ENCODE data around the gene PCDHA8. TPM values are rescaled to one million over a fixed set of nuclear protein-coding genes. Genes with fewer than 3 reads are reported as not detected.

Gene PCDHA8, protein sequence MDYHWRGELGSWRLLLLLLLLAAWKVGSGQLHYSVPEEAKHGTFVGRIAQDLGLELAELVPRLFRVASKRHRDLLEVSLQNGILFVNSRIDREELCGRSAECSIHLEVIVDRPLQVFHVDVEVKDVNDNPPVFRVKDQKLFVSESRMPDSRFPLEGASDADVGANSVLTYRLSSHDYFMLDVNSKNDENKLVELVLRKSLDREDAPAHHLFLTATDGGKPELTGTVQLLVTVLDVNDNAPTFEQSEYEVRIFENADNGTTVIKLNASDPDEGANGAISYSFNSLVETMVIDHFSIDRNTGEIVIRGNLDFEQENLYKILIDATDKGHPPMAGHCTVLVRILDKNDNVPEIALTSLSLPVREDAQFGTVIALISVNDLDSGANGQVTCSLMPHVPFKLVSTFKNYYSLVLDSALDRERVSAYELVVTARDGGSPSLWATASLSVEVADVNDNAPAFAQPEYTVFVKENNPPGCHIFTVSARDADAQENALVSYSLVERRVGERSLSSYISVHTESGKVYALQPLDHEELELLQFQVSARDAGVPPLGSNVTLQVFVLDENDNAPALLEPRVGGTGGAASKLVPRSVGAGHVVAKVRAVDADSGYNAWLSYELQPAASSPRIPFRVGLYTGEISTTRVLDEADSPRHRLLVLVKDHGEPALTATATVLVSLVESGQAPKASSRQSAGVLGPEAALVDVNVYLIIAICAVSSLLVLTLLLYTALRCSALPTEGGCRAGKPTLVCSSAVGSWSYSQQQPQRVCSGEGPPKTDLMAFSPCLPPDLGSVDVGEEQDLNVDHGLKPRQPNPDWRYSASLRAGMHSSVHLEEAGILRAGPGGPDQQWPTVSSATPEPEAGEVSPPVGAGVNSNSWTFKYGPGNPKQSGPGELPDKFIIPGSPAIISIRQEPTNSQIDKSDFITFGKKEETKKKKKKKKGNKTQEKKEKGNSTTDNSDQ
- 0.09 and 0.19 TPM in 2 replicates for total RNA-seq

DNA sequence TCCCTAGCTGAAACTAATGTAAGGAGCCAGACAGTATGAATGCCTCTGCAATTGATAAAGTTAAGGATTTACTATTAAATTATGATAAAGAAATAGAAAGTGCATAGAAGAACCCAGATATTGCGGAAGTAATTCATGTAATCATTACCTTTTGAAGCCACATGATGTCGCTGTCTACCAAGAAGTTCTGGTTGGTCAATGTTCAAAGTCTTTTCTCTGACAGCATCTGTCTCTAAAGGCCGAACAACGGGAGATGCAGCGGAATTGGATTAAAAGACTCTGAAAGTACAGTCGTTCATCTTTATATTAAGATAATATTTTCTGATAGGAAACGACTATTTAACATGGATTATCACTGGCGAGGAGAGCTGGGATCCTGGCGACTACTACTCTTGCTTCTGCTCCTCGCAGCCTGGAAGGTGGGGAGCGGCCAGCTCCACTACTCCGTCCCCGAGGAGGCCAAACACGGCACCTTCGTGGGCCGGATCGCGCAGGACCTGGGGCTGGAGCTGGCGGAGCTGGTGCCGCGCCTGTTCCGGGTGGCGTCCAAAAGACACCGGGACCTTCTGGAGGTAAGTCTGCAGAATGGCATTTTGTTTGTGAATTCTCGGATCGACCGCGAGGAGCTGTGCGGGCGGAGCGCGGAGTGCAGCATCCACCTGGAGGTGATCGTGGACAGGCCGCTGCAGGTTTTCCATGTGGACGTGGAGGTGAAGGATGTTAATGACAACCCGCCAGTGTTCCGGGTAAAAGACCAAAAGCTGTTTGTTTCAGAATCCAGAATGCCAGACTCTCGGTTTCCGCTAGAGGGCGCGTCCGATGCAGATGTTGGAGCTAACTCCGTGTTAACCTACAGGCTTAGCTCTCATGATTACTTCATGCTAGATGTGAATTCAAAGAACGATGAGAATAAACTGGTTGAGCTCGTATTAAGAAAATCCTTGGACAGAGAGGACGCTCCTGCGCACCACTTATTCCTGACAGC lies at the start of gene PCDHA8:
Gene PCDHA8 (plus strand): TSS at position 210 of the 985 bp plus-strand sequence. CDS start 135 bp downstream, at position 345.

DNA sequence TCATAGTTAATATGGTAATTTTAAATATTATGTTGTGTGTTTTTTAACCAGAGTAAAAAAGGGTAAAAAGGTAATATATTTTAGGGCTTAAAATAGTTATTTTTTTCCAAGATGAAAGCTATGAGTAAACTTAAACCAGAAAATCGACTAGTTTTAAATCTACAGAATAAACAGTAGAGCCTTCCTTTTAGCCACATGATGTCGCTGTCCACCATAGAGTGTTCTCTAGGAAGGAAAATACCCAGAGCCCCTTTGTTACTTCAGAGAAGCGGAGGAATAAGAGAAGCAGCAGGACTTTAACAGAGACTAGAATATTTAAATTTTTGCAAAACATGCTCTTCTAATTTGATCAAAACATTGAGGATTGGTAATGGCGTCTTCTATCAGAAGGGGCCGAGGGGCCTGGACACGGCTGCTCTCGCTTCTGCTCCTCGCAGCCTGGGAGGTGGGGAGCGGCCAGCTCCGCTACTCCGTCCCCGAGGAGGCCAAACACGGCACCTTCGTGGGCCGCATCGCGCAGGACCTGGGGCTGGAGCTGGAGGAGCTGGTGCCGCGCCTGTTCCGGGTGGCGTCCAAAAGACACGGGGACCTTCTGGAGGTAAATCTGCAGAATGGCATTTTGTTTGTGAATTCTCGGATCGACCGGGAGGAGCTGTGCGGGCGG lies 46.3 kb upstream of the PCDHA8 start, which contains the start of gene PCDHA2:
Gene PCDHA2 (plus strand): TSS at position 258 of the 664 bp plus-strand sequence.

DNA sequence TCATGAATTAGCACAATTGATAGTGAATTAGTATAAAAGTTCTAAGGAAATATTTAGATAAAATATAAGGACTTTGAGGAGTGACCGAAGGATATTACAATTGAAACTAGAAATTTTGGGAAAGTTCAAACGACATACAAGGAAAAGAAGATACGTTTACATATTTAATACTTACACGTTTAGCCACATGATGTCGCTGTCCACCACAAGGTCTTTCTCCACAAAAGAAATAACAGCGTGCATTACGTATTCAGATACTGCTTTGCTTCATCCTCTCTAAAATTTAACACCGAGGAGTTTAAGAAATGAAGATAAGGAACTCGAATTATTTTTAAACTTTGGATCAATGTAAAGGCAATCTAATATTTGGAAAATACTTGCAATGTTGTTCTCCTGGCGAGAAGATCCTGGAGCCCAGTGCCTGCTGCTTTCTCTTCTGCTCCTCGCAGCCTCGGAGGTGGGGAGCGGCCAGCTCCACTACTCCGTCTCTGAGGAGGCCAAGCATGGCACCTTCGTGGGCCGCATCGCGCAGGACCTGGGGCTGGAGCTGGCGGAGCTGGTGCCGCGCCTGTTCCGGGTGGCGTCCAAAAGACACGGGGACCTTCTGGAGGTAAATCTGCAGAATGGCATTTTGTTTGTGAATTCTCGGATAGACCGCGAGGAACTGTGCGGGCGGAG lies 40.0 kb upstream of the PCDHA8 start, which contains the start of gene PCDHA3:
Gene PCDHA3 (plus strand): TSS at position 242 of the 678 bp plus-strand sequence.

DNA sequence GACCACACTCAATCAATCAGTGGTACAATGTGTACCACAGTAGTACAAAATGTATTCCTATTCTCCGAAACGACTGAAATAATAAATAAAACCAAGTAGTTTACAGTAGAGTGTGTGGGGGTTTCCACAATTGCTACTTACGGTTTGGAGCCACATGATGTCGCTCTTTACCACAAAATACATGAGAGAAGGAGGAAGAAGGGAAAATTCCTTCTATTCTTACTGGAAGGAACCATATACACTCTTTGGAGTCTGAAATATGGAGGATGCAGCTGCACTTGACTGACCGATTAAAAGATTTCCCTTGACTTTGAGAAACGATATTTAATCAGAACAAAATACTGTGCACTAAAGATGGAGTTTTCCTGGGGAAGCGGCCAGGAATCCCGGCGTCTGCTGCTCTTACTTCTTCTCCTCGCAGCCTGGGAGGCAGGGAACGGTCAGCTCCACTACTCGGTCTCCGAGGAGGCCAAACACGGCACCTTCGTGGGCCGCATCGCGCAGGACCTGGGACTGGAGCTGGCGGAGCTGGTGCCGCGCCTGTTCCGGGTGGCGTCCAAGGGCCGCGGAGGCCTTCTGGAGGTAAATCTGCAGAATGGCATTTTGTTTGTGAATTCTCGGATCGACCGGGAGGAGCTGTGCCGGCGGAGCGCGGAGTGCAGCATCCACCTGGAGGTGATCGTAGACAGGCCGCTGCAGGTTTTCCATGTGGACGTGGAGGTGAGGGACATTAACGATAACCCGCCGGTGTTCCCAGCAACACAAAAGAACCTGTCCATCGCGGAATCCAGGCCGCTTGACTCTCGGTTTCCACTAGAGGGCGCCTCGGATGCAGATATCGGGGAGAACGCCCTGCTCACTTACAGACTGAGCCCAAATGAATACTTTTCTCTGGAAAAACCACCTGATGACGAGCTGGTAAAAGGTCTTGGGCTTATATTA lies 33.9 kb upstream of the PCDHA8 start, which contains the start of gene PCDHA4:
Gene PCDHA4 (plus strand): TSS at position 235 of the 942 bp plus-strand sequence.

DNA sequence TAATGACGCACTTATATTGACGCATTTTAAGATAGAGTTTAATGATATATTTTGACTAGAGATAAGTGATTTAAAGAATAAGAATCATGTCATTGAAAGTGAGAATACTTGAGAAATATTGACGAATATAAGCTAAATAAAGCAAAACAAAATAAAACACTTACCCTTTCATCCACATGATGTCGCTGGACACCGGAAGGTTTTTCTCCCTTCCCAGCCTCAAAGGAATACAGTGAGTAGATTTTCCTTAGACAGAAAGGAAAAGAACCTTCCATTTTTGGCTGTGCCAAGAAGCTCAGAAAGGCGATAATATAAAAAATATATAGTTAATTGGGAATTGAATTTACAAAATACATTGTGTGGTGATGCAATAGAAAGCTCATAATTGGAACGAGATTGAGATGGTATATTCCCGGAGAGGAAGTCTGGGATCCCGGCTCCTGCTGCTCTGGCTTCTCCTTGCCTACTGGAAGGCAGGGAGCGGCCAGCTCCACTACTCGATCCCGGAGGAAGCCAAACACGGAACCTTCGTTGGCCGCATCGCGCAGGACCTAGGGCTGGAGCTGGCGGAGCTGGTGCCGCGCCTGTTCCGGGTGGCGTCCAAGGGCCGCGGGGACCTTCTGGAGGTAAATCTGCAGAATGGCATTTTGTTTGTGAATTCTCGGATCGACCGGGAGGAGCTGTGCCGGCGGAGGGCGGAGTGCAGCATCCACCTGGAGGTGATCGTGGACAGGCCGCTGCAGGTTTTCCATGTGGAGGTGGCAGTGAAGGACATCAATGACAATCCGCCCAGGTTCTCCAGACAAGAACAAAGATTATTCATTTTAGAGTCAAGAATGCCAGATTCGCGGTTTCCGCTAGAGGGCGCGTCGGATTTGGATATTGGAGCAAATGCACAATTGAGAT lies 19.4 kb upstream of the PCDHA8 start, which contains the start of gene PCDHA5:
Gene PCDHA5 (plus strand): TSS at position 239 of the 906 bp plus-strand sequence.

DNA sequence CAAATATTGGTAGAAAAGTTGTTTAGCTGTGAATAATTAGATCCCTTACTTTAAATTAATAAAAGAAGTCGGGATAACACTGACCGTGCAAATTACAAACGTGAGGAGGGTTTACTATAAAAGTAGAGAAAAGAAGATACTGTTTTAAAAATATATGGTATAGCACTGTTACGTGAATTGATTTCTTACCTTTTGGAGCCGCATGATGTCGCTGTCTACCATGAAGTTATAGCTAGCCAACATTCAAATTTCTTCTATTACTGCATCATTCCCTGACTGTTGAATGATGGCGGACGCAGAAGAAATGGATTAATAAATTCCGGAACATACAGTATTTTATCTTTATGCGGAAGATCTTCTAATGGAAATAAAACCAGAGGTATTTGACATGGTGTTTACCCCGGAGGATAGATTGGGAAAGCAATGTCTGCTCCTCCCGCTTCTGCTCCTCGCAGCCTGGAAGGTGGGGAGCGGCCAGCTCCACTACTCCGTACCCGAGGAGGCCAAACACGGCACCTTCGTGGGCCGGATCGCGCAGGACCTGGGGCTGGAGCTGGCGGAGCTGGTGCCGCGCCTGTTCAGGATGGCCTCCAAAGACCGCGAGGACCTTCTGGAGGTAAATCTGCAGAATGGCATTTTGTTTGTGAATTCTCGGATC lies 13.2 kb upstream of the PCDHA8 start, which contains the start of gene PCDHA6:
Gene PCDHA6 (plus strand): TSS at position 257 of the 658 bp plus-strand sequence. CDS start 132 bp downstream, at position 389.

DNA sequence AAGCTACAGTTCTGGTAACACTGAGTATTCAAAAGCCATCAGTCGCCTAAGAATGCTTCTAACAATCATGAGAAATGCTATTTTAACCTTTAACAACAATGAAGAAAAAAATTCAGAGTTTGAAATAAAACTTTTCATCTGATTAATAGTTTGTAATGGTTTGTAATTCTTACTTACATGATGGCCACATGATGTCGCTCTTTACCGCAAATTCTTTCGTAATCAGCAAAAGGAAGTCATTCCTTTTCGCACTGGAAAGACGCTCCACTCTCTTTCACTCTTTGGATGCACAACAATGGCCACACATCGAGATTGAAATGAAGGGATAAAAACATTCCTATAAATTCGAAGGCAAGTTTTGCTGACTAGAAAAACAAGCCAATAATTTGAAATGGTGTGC lies 7.0 kb upstream of the PCDHA8 start, which contains the start of gene PCDHA7:
Gene PCDHA7 (plus strand): TSS at position 277 of the 400 bp plus-strand sequence. CDS start 115 bp downstream, at position 392.

DNA sequence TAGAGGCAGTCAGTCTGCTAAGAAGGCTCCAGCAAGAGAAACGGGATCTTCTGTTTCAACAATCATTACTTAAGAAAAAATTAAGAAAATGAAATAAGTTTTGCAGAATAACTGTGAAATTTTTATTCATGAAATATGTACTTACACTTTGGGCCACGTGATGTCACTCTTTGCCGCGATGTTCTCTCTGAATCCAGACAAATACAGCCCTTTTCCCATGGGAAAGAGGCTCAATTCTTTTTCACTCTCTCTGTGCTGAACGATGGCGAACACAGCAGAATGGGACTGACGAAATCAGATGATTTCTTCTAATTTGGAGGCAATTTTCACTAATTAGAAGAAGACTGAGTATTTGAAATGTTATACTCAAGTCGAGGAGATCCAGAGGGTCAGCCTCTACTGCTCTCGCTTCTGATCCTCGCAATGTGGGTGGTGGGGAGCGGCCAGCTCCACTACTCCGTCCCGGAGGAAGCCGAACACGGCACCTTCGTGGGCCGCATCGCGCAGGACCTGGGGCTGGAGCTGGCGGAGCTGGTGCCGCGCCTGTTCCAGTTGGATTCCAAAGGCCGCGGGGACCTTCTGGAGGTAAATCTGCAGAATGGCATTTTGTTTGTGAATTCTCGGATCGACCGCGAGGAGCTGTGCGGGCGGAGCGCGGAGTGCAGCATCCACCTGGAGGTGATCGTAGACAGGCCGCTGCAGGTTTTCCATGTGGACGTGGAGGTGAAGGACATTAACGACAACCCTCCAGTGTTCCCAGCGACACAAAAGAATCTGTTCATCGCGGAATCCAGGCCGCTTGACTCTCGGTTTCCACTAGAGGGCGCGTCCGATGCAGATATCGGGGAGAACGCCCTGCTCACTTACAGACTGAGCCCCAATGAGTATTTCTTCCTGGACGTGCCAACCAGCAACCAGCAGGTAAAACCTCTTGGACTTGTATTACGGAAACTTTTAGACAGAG lies 7.4 kb downstream of the PCDHA8 start, which contains the start of gene PCDHA9:
Gene PCDHA9 (plus strand): TSS at position 244 of the 964 bp plus-strand sequence. CDS start 114 bp downstream, at position 358.

DNA sequence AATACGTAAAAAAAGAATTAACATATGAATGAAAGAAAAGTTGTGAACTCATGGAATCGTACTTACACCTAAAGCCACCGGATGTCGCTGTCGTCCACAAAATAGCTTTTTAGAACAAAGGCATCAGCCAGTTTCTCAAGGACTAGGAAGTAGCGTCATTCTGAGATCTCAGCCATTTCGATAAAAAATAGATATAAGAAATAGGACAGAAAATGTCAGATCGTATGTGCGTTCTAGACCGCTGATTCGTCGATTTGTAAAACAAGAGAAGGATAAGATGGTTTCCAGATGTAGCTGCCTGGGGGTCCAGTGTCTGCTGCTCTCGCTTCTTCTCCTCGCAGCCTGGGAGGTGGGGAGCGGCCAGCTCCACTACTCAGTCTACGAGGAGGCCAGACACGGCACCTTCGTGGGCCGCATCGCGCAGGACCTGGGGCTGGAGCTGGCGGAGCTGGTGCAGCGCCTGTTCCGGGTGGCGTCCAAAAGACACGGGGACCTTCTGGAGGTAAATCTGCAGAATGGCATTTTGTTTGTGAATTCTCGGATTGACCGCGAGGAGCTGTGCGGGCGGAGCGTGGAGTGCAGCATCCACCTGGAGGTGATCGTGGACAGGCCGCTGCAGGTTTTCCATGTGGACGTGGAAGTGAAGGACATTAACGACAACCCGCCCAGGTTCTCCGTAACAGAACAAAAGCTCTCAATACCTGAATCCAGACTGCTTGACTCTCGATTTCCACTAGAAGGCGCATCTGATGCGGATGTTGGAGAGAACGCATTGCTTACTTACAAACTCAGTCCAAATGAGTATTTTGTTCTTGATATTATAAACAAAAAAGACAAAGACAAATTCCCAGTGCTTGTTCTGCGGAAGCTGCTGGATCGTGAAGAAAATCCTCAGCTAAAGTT lies 15.0 kb downstream of the PCDHA8 start, which contains the start of gene PCDHA10:
Gene PCDHA10 (plus strand): TSS at position 126 of the 903 bp plus-strand sequence. CDS start 152 bp downstream, at position 278.

DNA sequence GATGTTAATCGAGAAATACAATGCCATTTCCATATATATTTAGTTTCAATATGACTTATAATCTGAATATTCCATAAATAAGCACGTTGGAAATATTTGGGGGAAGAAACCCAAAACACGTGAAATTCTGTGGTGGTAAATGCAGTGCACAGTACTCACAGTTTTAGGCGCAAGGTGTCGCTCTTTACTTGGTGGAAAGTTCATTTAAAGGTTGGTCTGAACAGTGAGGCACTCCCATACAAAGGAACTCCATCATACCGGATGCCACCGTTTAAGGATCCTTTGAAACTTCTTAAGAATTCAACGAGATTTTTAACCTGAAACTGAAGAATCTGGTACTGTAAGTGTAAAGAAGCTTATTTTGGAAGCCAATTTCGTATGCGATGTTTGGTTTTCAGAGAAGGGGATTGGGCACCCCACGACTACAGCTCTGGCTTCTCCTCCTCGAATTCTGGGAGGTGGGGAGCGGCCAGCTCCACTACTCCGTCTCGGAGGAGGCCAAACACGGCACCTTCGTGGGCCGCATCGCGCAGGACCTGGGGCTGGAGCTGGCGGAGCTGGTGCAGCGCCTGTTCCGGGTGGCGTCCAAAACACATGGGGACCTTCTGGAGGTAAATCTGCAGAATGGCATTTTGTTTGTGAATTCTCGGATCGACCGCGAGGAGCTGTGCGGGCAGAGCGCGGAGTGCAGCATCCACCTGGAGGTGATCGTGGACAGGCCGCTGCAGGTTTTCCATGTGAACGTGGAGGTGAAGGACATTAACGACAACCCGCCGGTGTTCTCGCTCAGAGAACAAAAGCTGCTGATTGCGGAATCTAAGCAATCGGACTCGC lies 28.0 kb downstream of the PCDHA8 start, which contains the start of gene PCDHA11:
Gene PCDHA11 (plus strand): TSS at position 237 of the 834 bp plus-strand sequence. CDS start 147 bp downstream, at position 384.

DNA sequence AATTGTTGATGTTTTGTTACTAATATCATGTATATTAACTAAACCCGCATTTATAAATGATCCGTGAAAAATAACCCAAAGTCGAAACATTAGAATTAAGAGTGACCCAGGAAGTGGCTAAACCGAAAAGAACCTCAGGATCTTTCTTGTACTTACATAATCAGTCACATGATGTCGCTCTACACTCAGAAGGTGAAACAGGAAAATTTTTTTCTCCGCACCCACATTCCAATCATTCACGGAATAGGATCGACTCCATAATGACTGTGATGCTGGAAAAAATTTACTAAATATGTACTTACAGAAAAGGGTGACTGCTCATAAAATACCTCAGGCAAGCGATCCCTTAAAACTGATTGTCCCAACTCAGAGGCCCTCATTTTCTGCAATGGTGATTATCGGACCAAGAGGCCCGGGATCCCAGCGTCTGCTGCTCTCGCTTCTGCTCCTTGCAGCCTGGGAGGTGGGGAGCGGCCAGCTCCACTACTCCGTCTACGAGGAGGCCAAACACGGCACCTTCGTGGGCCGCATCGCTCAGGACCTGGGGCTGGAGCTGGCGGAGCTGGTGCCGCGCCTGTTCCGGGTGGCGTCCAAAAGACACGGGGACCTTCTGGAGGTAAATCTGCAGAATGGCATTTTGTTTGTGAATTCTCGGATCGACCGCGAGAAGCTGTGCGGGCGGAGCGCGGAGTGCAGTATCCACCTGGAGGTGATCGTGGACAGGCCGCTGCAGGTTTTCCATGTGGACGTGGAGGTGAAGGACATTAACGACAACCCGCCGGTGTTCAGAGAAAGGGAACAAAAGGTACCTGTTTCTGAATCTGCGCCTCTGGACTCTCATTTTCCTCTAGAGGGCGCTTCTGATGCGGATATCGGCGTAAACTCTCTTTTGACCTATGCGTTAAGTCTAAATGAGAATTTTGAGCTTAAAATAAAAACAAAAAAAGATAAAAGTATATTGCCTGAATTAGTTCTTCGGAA lies 34.4 kb downstream of the PCDHA8 start, which contains the start of gene PCDHA12:
Gene PCDHA12 (plus strand): TSS at position 224 of the 981 bp plus-strand sequence. CDS start 165 bp downstream, at position 389.

DNA sequence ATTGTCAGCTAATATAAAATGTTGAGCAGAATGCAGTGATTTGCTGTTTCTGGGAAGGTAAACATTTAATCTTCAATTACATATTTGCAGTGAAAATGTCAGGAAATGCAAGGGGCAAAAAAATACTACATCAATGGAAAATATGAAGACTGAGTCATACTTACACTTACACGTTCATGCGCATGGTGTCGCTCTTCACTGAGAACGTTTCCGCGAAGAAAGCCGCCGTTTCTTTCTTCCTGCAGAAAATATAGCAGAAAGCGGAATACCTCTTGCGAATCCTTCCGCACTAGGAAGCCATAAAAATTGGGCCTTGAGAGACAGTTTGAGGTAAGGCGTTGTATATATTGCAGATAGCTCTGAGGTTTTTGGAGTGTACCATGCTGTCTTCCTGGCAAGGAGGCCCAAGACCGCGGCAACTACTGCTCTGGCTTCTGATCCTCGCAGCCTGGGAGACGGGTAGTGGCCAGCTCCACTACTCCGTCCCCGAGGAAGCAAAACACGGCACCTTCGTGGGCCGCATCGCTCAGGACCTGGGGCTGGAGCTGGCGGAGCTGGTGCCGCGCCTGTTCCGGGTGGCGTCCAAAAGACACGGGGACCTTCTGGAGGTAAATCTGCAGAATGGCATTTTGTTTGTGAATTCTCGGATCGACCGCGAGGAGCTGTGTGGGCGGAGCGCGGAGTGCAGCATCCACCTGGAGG lies 41.1 kb downstream of the PCDHA8 start, which contains the start of gene PCDHA13:
Gene PCDHA13 (plus strand): TSS at position 236 of the 702 bp plus-strand sequence. CDS start 145 bp downstream, at position 381.

Measured in endothelial cell of coronary artery (primary cell).